Mesodermal cell (in vitro differentiated cells): ENCODE measurements around the gene C1QTNF7.
A peak's percentile ranks its signal among the peaks of the same experiment; 100 is the strongest.

Experiments
- H3K27ac ChIP-seq: 2 replicates; pipeline ENCODE4 v1.7.0; 2013; ENCODE audit warnings: mild to moderate bottlenecking, low read depth, low read length, moderate library complexity; ENCODE audit not compliant: severe bottlenecking
- H3K36me3 ChIP-seq: 2 replicates; pipeline ENCODE4 v1.7.1; 2013; ENCODE audit warnings: mild to moderate bottlenecking, low read length, moderate library complexity; ENCODE audit not compliant: control insufficient read depth, insufficient read depth
- H3K4me1 ChIP-seq: one replicate; pipeline ENCODE4 v1.7.1; 2013; ENCODE audit warnings: mild to moderate bottlenecking, low read length; ENCODE audit not compliant: insufficient read depth, control insufficient read depth, poor library complexity, severe bottlenecking
- H3K4me3 ChIP-seq: 2 replicates; pipeline ENCODE4 v1.7.0; 2013; ENCODE audit warnings: low read length, control low read depth, mild to moderate bottlenecking; ENCODE audit not compliant: insufficient read depth, poor library complexity, severe bottlenecking; ENCODE audit errors: extremely low read depth
- H3K9me3 ChIP-seq: 2 replicates; pipeline ENCODE4 v1.7.1; 2013; ENCODE audit warnings: mild to moderate bottlenecking, low read length, moderate library complexity; ENCODE audit not compliant: control insufficient read depth
- WGBS, 2 experiments: methylation state at CpG; one replicate each; pipeline ENCODE4 v1.1.5; 2013; ENCODE audit warnings: missing lambda C conversion rate in 2 of 2; ENCODE audit not compliant: insufficient coverage in 2 of 2; 5-methylcytosine and 5-hydroxymethylcytosine counted together

The C1QTNF7 gene

GRCh38 chr4:15434676-15435075 lies 6.8 kb downstream of the C1QTNF7 start:
- Histone ChIP-seq H3K36me3 (no peaks in the 10 kb centered on the region), H3K4me1 (no peaks in the 10 kb centered on the region), H3K4me3 (no peak overlapping the region), H3K9me3 (no peaks in the 10 kb centered on the region), H3K27ac (no peak overlapping the region)
- WGBS, 2 experiments = 86 to 94% methylated on average over 2 of the region's 2 CpGs

- Histone ChIP-seq H3K27ac (no peak overlapping the region), H3K4me3 (no peak overlapping the region), H3K9me3 (no peaks in the 10 kb centered on the region), H3K4me1 (no peaks in the 10 kb centered on the region), H3K36me3 (no peaks in the 10 kb centered on the region)
- WGBS, 2 experiments = 100% methylated on average over 2 of the region's 2 CpGs; no CpG with 5 or more reads in 1 of the 2 experiments
Observed at GRCh38 chr4:15436513-15436912, 8.7 kb downstream of the C1QTNF7 start.

- H3K4me3 ChIP-seq = no peak overlapping the region
- H3K36me3 ChIP-seq = no peaks in the 10 kb centered on the region
- no peak overlapping the region for H3K27ac ChIP-seq
- no peaks in the 10 kb centered on the region for H3K4me1 ChIP-seq
- 79% methylated on average over 2 of the region's 2 CpGs; no CpG with 5 or more reads in 1 of the 2 experiments for WGBS, 2 experiments
- no peaks in the 10 kb centered on the region for H3K9me3 ChIP-seq
Observed at GRCh38 chr4:15438939-15439524, 11.2 kb downstream of the C1QTNF7 start.

- Histone ChIP-seq H3K36me3 (no peaks in the 10 kb centered on the region), H3K4me3 (no peak overlapping the region), H3K9me3 (no peaks in the 10 kb centered on the region), H3K4me1 (no peaks in the 10 kb centered on the region), H3K27ac (no peak overlapping the region)
- 100% methylated on average over 1 of the region's 2 CpGs for WGBS, 2 experiments
Observed at GRCh38 chr4:15443371-15444160, 15.7 kb downstream of the C1QTNF7 start.

GRCh38 chr4:15444276-15444675 lies 16.4 kb downstream of the C1QTNF7 start:
- no peaks in the 10 kb centered on the region for H3K36me3 ChIP-seq
- H3K9me3 ChIP-seq = no peaks in the 10 kb centered on the region
- H3K27ac ChIP-seq = no peak overlapping the region
- H3K4me1 ChIP-seq = no peaks in the 10 kb centered on the region
- no peak overlapping the region for H3K4me3 ChIP-seq
- 80 to 93% methylated on average over 1 to 2 of the region's 7 CpGs for WGBS, 2 experiments

GRCh38 chr4:15444879-15445547 lies 17.2 kb downstream of the C1QTNF7 start:
- H3K27ac ChIP-seq = no peak overlapping the region
- no peaks in the 10 kb centered on the region for H3K9me3 ChIP-seq
- H3K36me3 ChIP-seq = no peaks in the 10 kb centered on the region
- H3K4me3 ChIP-seq = no peak overlapping the region
- WGBS, 2 experiments = 85% methylated on average over 1 of the region's 4 CpGs; no CpG with 5 or more reads in 1 of the 2 experiments
- H3K4me1 ChIP-seq = no peaks in the 10 kb centered on the region

- Histone ChIP-seq H3K36me3 (no peaks in the 10 kb centered on the region), H3K27ac (peak overlapping the region; percentile 97), H3K4me3 (no peak overlapping the region), H3K9me3 (no peaks in the 10 kb centered on the region), H3K4me1 (peaks cover 27% of the 10 kb centered on the region)
- WGBS, 2 experiments = 100% methylated on average over 1 of the region's 1 CpG; no CpG with 5 or more reads in 1 of the 2 experiments
Observed at GRCh38 chr4:15451181-15451865, 23.5 kb downstream of the C1QTNF7 start.

- 85 to 86% methylated on average over 2 to 3 of the region's 4 CpGs for WGBS, 2 experiments
- Histone ChIP-seq H3K4me1 (peaks cover 27% of the 10 kb centered on the region), H3K9me3 (no peaks in the 10 kb centered on the region), H3K27ac (peak overlapping the region; percentile 97), H3K4me3 (no peak overlapping the region), H3K36me3 (no peaks in the 10 kb centered on the region)
Observed at GRCh38 chr4:15451866-15452765, 24.3 kb downstream of the C1QTNF7 start.

- Histone ChIP-seq H3K9me3 (no peaks in the 10 kb centered on the region), H3K27ac (no peak overlapping the region), H3K4me3 (no peak overlapping the region), H3K36me3 (no peaks in the 10 kb centered on the region), H3K4me1 (peaks cover 31% of the 10 kb centered on the region)
- 100% methylated on average over 2 of the region's 3 CpGs; no CpG with 5 or more reads in 1 of the 2 experiments for WGBS, 2 experiments
Observed at GRCh38 chr4:15455290-15455689, 27.5 kb downstream of the C1QTNF7 start.
